ENCODE results near the gene NAA11. TPM values are rescaled to one million over a fixed set of nuclear protein-coding genes. Genes with fewer than 3 reads are reported as not detected.

Gene NAA11
- total and polyA plus RNA-seq, 4 donors = not detected

DNA sequence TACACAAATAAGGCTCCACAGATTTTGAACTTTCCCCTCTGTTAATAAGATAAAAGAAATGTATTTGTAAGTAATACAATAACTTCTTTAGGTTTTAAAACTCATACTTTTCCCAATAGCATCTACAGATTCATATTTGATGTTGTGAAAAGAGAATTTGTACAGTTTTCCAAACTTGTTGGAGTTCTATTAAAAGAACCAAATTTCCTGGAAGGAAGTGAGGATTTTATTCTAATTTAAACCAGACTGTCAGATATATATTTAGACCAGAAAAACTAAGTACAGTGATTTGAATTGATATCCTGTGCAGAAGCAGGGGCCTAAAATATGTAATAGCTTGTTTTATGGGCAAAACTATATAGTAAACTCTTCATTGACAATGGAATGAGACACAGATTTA, 53.7 kb downstream of the NAA11 start:
- DNase-seq (no peak), ATAC-seq (ENCODE audit: insufficient read depth, low FRiP score) (no peak)
- no peaks in the 10 kb centered on the region for H3K36me3 ChIP-seq (ENCODE audit: control insufficient read depth in 4 of 4, insufficient read depth in 4 of 4, low read length in 4 of 4)
- TF ChIP-seq, protein P1, sequence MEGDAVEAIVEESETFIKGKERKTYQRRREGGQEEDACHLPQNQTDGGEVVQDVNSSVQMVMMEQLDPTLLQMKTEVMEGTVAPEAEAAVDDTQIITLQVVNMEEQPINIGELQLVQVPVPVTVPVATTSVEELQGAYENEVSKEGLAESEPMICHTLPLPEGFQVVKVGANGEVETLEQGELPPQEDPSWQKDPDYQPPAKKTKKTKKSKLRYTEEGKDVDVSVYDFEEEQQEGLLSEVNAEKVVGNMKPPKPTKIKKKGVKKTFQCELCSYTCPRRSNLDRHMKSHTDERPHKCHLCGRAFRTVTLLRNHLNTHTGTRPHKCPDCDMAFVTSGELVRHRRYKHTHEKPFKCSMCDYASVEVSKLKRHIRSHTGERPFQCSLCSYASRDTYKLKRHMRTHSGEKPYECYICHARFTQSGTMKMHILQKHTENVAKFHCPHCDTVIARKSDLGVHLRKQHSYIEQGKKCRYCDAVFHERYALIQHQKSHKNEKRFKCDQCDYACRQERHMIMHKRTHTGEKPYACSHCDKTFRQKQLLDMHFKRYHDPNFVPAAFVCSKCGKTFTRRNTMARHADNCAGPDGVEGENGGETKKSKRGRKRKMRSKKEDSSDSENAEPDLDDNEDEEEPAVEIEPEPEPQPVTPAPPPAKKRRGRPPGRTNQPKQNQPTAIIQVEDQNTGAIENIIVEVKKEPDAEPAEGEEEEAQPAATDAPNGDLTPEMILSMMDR (IDR thresholded peaks at IDR 0.05; ENCODE audit: control extremely low read depth, extremely low read depth) = no peak
- peaks cover 0 to 15% (median 6%) of the 10 kb centered on the region in 5 donors for H3K4me1 ChIP-seq (ENCODE audit: control insufficient read depth in 5 of 5, insufficient read depth in 5 of 5, low read length in 5 of 5)
- H3K9me3 ChIP-seq (ENCODE audit: control insufficient read depth in 4 of 4, insufficient read depth in 3 of 4, low read length in 3 of 4) = no peaks in the 10 kb centered on the region
- H3K4me3 ChIP-seq = no peak overlapping the region
- H3K27me3 ChIP-seq (ENCODE audit: control insufficient read depth in 3 of 3, insufficient read depth in 3 of 3, low read length in 2 of 3) = no peaks in the 10 kb centered on the region
- no peak overlapping the region for H3K27ac ChIP-seq (ENCODE audit: low read depth in 1 of 2, low read length in 1 of 2)
- H3K9ac ChIP-seq (ENCODE audit: insufficient read depth in 1 of 2, low read length in 2 of 2) = no peak overlapping the region

DNA sequence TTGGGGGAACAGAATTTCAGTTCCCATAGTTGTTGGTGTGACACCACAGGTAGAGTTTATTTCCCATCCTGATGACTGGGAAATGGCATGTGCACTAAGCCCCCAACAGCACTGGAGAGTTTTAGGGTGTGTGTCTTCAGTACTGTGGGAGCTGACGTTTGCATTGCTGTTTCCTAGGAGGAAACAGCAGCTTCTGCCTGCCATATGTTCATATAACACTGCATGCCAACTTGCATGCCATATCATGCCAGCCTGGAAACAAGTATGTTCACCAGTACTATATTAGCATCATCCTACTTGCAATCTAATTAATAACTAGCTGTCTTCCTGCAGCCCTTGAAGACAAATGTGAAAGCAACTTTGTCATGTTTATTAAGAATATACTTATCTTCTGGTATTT, 58.2 kb downstream of the NAA11 start:
- DNase-seq = no peak
- H3K4me1 ChIP-seq (ENCODE audit: control insufficient read depth in 5 of 5, insufficient read depth in 5 of 5, low read length in 5 of 5) = no peaks in the 10 kb centered on the region
- 44 to 63% methylated on average over 1 of the region's 1 CpG for WGBS, 2 donors
- H3K36me3 ChIP-seq (ENCODE audit: control insufficient read depth in 4 of 4, insufficient read depth in 4 of 4, low read length in 4 of 4) = no peaks in the 10 kb centered on the region
- no peak for ATAC-seq (ENCODE audit: insufficient read depth, low FRiP score)
- TF ChIP-seq, protein P1 (IDR thresholded peaks at IDR 0.05; ENCODE audit: control extremely low read depth, extremely low read depth) = no peak
- no peak overlapping the region for H3K4me3 ChIP-seq
- no peak overlapping the region for H3K9ac ChIP-seq (ENCODE audit: insufficient read depth in 1 of 2, low read length in 2 of 2)
- no peak overlapping the region for H3K27ac ChIP-seq (ENCODE audit: low read depth in 1 of 2, low read length in 1 of 2)
- no peaks in the 10 kb centered on the region for H3K9me3 ChIP-seq (ENCODE audit: control insufficient read depth in 4 of 4, insufficient read depth in 3 of 4, low read length in 3 of 4)
- H3K27me3 ChIP-seq (ENCODE audit: control insufficient read depth in 3 of 3, insufficient read depth in 3 of 3, low read length in 2 of 3) = no peaks in the 10 kb centered on the region

Other genes starting within 250 kb of the NAA11 start
- not detected for gene GK2, start 82.2 kb upstream of the NAA11 start, total RNA-seq
- not detected for gene GK2, start 82.2 kb upstream of the NAA11 start, polyA plus RNA-seq

Measured in lung (tissue), 12 donors.